HAP-1 (cell line): ENCODE results near the gene CTSD.
"Not testable (repeated sequence)": the region's sequence is repeated elsewhere in the genome, so short reads cannot be mapped to it uniquely, and the experiment has no call there.

Source experiments
- DNase-seq, 2 experiments: peaks; one replicate each; pipeline ENCODE4 v3.0.0-alpha.2; 2016 to 2020; ENCODE audit warnings: low spot score in 2 of 2
- H3K27me3 ChIP-seq: fragments of 250-450 bp; sonication (Bioruptor Pico); 2 replicates; pipeline ENCODE4 v1.5.1; 2020; ENCODE audit warnings: low read depth, mild to moderate bottlenecking, moderate library complexity
- H3K36me3 ChIP-seq: fragments of 250-450 bp; sonication (Bioruptor Pico); replicated peaks from 2 replicates; pipeline ENCODE4 v1.5.1; 2020; ENCODE audit warnings: mild to moderate bottlenecking
- H3K4me1 ChIP-seq: fragments of 250-450 bp; sonication (Bioruptor Pico); 2 replicates; pipeline ENCODE4 v1.5.1; 2020; ENCODE audit warnings: mild to moderate bottlenecking
- H3K4me3 ChIP-seq: fragments of 250-450 bp; sonication (Bioruptor Pico); 2 replicates; pipeline ENCODE4 v1.5.1; 2020; ENCODE audit warnings: mild to moderate bottlenecking, moderate library complexity
- H3K9me3 ChIP-seq: fragments of 250-450 bp; sonication (Bioruptor Pico); 2 replicates; pipeline ENCODE4 v1.5.1; 2020; ENCODE audit warnings: mild to moderate bottlenecking, moderate library complexity
- in situ Hi-C: fragments of 300-500 bp; cut with MboI; formaldehyde crosslinking; loops from 3 replicates; pipeline ENCODE4 v1.14.3; 2020; ENCODE audit warnings: low sequenced_read_pairs, inconsistent platforms, mixed read lengths

Gene CTSD

GRCh38 chr11:1763796-1764661 is at the start of gene CTSD:
TSS of gene CTSD (minus strand) at chr11:1763927. CDS start at chr11:1763859, 68 bp downstream.
- Histone ChIP-seq H3K4me1 (0 out of 2 replicates have a peak, but pooled peaks cover 5% of the 10 kb centered on the region), H3K4me3 (peak within 1 kb of the TSS; percentile 59), H3K27me3 (no peaks in the 10 kb centered on the region), H3K36me3 (no peaks in the 10 kb centered on the region), H3K9me3 (no peaks in the 10 kb centered on the region)
- in situ Hi-C loops = no loop called here
- peak; percentile 52 to 89 for DNase-seq

- DNase-seq, H3K27me3 ChIP-seq, H3K36me3 ChIP-seq, in situ Hi-C loops, H3K9me3 ChIP-seq, H3K4me3 ChIP-seq, H3K4me1 ChIP-seq: not testable (repeated sequence)
Measured at GRCh38 chr11:1813356-1813755, 49.6 kb upstream of the CTSD start.

- H3K36me3 ChIP-seq = no peaks in the 10 kb centered on the region
- H3K27me3 ChIP-seq = peaks cover 9% of the 10 kb centered on the region
- H3K4me1 ChIP-seq = no peaks in the 10 kb centered on the region
- no peak overlapping the region for H3K4me3 ChIP-seq
- in situ Hi-C loops = no loop called here
- no peak for DNase-seq
- H3K9me3 ChIP-seq = no peaks in the 10 kb centered on the region
Measured at GRCh38 chr11:1812801-1813200, 49.1 kb upstream of the CTSD start.

- no peak overlapping the region for H3K4me3 ChIP-seq
- H3K36me3 ChIP-seq = no peaks in the 10 kb centered on the region
- no peak for DNase-seq
- in situ Hi-C loops = no loop called here
- H3K9me3 ChIP-seq = no peaks in the 10 kb centered on the region
- H3K27me3 ChIP-seq = peaks cover 9% of the 10 kb centered on the region
- H3K4me1 ChIP-seq = no peaks in the 10 kb centered on the region
Measured at GRCh38 chr11:1812274-1812673, 48.5 kb upstream of the CTSD start.

- Histone ChIP-seq H3K27me3 (peaks cover 9% of the 10 kb centered on the region), H3K9me3 (no peaks in the 10 kb centered on the region), H3K36me3 (no peaks in the 10 kb centered on the region), H3K4me3 (no peak overlapping the region), H3K4me1 (no peaks in the 10 kb centered on the region)
- in situ Hi-C loops = no loop called here
- no peak for DNase-seq
Measured at GRCh38 chr11:1810761-1811160, 47.0 kb upstream of the CTSD start.

GRCh38 chr11:1807264-1807995 is 43.7 kb upstream of the CTSD start:
- DNase-seq = no peak
- no peak overlapping the region for H3K4me3 ChIP-seq
- in situ Hi-C loops = no loop called here
- no peaks in the 10 kb centered on the region for H3K9me3 ChIP-seq
- H3K36me3 ChIP-seq = no peaks in the 10 kb centered on the region
- H3K27me3 ChIP-seq = peaks cover 9% of the 10 kb centered on the region
- H3K4me1 ChIP-seq = no peaks in the 10 kb centered on the region

GRCh38 chr11:1805525-1805924 is 41.8 kb upstream of the CTSD start:
- peaks cover 4% of the 10 kb centered on the region; the same call in 1 of the 2 replicates for H3K27me3 ChIP-seq
- no peak for DNase-seq
- in situ Hi-C loops = no loop called here
- no peak overlapping the region for H3K4me3 ChIP-seq
- H3K4me1 ChIP-seq = no peaks in the 10 kb centered on the region
- H3K9me3 ChIP-seq = no peaks in the 10 kb centered on the region
- no peaks in the 10 kb centered on the region for H3K36me3 ChIP-seq

GRCh38 chr11:1803835-1804519 is 40.2 kb upstream of the CTSD start:
- H3K4me1 ChIP-seq, DNase-seq, in situ Hi-C loops, H3K4me3 ChIP-seq, H3K36me3 ChIP-seq, H3K9me3 ChIP-seq, H3K27me3 ChIP-seq: not testable (repeated sequence)

GRCh38 chr11:1803246-1803645 is 39.5 kb upstream of the CTSD start:
- no peak overlapping the region for H3K4me3 ChIP-seq
- no peak for DNase-seq
- no peaks in the 10 kb centered on the region for H3K4me1 ChIP-seq
- no peaks in the 10 kb centered on the region for H3K9me3 ChIP-seq
- no peaks in the 10 kb centered on the region for H3K27me3 ChIP-seq
- in situ Hi-C loops = no loop called here
- H3K36me3 ChIP-seq = no peaks in the 10 kb centered on the region

GRCh38 chr11:1797391-1798125 is 33.8 kb upstream of the CTSD start:
- no peak for DNase-seq
- no peaks in the 10 kb centered on the region for H3K36me3 ChIP-seq
- no peaks in the 10 kb centered on the region for H3K9me3 ChIP-seq
- peaks cover 20% of the 10 kb centered on the region for H3K27me3 ChIP-seq
- H3K4me3 ChIP-seq = no peak overlapping the region
- in situ Hi-C loops = no loop called here
- no peaks in the 10 kb centered on the region for H3K4me1 ChIP-seq

GRCh38 chr11:1796413-1797011 is 32.8 kb upstream of the CTSD start:
- no peaks in the 10 kb centered on the region for H3K36me3 ChIP-seq
- H3K27me3 ChIP-seq = peaks cover 30% of the 10 kb centered on the region
- no peaks in the 10 kb centered on the region for H3K4me1 ChIP-seq
- no peak overlapping the region for H3K4me3 ChIP-seq
- no peaks in the 10 kb centered on the region for H3K9me3 ChIP-seq
- in situ Hi-C loops = no loop called here
- no peak for DNase-seq

GRCh38 chr11:1793081-1793480 is 29.4 kb upstream of the CTSD start:
- no peaks in the 10 kb centered on the region for H3K36me3 ChIP-seq
- DNase-seq = no peak
- no peak overlapping the region for H3K4me3 ChIP-seq
- H3K4me1 ChIP-seq = no peaks in the 10 kb centered on the region
- in situ Hi-C loops = no loop called here
- H3K27me3 ChIP-seq = peaks cover 36% of the 10 kb centered on the region
- H3K9me3 ChIP-seq = no peaks in the 10 kb centered on the region

- Histone ChIP-seq H3K9me3 (no peaks in the 10 kb centered on the region), H3K4me1 (no peaks in the 10 kb centered on the region), H3K27me3 (peaks cover 36% of the 10 kb centered on the region), H3K36me3 (no peaks in the 10 kb centered on the region), H3K4me3 (no peak overlapping the region)
- in situ Hi-C loops = no loop called here
- DNase-seq = no peak
Measured at GRCh38 chr11:1792461-1792860, 28.7 kb upstream of the CTSD start.
